Coronary artery (tissue), 2 donors: ENCODE measurements around the gene TMEM220.
A peak's percentile ranks its signal among the peaks of the same experiment; 100 is the strongest.
"Not testable (repeated sequence)": the region's sequence is repeated elsewhere in the genome, so short reads cannot be mapped to it uniquely, and the experiment has no call there.

Experiments
- DNase-seq: peaks from one replicate; pipeline ENCODE4 v3.0.0-alpha.2; 2017; ENCODE audit warnings: low spot score
- H3K27ac ChIP-seq, 2 donors: fragments of 200-600 bp; sonication (generic); one replicate each; pipeline ENCODE4 v1.5.1; 2016 to 2019
- H3K4me3 ChIP-seq: fragments of 200-600 bp; sonication (generic); 2 replicates; pipeline ENCODE4 v1.5.1; 2016; ENCODE audit warnings: mild to moderate bottlenecking, moderate library complexity
- TF ChIP-seq, protein P1 (sequence below): fragments of 200-600 bp; sonication (generic); IDR thresholded peaks from one replicate; pipeline ENCODE4 v1.5.1; 2019; ENCODE audit warnings: antibody characterized with exemption

Gene TMEM220

DNA sequence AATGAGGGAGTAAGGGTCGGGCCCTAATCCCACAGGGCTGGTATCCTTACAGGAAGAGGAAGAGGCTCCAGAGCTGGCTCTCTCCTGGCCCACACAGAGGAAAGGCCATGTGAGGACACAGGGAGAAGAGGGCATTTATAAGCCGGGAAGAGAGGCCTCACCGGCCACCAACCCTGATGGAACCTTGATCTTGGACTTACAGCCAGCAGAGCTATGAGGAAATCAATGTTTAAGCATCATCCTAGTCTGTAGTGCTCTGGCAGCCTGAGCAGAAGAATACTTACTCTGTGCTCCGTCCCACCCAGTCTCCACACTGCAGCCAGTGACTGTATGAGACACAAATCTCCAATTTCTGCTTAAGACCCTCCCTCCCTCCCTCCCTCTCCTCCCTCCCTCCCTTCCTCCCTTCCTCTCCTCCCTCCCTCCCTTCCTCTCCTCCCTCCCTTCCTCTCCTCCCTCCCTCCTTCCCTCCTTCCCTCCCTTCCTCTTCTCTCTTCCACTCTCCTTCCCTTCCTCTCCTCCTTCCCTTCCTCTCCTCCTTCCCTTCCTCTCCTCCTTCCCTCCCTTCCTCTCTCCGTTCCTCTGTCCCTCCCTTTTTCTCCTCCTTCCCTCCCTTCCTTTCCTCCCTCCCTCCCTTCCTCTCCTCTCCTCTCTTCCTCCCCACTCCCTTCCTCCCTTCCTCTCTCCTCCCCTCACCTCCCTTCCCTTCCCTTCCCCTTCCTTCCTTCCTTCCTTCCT, 8.9 kb upstream of the TMEM220 start:
- Histone ChIP-seq H3K27ac (peak overlapping the region in 1 of 2 donors; percentile 24), H3K4me3 (no peak overlapping the region)
- TF ChIP-seq, protein P1, sequence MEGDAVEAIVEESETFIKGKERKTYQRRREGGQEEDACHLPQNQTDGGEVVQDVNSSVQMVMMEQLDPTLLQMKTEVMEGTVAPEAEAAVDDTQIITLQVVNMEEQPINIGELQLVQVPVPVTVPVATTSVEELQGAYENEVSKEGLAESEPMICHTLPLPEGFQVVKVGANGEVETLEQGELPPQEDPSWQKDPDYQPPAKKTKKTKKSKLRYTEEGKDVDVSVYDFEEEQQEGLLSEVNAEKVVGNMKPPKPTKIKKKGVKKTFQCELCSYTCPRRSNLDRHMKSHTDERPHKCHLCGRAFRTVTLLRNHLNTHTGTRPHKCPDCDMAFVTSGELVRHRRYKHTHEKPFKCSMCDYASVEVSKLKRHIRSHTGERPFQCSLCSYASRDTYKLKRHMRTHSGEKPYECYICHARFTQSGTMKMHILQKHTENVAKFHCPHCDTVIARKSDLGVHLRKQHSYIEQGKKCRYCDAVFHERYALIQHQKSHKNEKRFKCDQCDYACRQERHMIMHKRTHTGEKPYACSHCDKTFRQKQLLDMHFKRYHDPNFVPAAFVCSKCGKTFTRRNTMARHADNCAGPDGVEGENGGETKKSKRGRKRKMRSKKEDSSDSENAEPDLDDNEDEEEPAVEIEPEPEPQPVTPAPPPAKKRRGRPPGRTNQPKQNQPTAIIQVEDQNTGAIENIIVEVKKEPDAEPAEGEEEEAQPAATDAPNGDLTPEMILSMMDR: no peak
- DNase-seq: no peak

DNA sequence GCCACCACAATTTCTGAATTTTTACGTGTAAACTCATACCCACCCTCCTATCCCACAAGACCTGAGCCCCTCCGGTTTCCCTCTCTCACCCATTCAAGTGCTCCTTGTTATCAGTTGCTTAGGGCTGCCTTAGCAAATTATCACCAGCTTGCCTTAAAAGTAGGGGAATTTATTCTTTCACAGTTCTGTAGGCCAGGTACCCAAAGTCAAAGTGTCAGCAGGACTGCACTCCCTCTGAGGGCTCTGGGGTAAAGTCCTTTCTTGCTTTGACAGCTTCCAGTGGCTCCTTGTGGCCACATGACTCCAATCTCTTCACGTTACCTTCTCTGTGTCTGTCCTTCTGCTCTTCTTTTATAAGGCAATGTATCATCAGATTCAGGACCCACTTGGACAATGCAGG, 7.9 kb upstream of the TMEM220 start:
- H3K4me3 ChIP-seq: no peak overlapping the region
- TF ChIP-seq, protein P1: no peak
- DNase-seq: no peak
- peak overlapping the region in 1 of 2 donors; percentile 5 for H3K27ac ChIP-seq

DNA sequence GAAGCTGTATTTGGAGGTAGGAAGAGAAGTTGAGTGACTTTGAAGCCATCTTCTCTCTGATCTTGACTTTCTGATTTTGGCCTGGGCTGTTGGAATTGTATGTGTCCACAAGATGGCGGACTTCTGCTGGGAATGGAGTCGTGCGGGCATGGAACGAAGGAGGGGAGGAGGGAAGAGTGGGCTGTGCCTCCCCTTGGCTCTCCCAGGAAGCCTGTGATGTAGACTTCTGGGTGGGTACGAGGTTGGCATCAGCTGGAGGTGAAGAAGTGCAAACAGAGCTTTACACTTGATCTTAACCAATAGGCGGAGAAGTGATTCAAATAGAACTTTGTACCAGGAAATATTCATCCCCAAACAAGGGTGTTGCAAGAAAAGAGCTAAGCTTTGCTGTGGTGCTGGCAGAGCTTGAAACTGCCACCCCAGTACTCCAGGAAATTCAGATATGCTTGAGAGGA, 7.4 kb upstream of the TMEM220 start:
- TF ChIP-seq, protein P1: peak; percentile 78

DNA sequence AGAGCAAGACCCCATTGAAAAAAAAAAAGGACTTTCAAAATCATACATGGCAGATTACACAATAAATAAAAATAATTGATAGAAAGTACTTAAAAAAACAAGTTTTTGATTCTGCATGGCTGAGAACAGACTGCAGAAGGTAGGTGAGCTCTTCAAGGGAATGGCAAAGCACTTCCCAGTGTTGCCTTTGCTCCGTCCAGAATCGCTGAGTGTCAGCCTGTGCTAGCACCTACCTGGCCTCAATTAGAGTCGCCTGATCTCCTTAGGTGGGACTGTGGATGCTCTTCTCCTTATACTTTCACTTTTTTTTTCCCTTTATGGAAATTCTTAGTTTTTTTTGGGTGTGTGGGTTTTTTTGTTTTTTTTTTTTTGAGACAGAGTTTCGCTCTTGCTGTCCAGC, 6.0 kb upstream of the TMEM220 start:
- TF ChIP-seq, protein P1: no peak
- DNase-seq: no peak
- H3K4me3 ChIP-seq: no peak overlapping the region
- no peak overlapping the region for H3K27ac ChIP-seq

More for the DNA sequence above, 7.4 kb upstream of the TMEM220 start:
- peak overlapping the region in 1 of 2 donors; percentile 5 for H3K27ac ChIP-seq
- H3K4me3 ChIP-seq: no peak overlapping the region
- DNase-seq: no peak

DNA sequence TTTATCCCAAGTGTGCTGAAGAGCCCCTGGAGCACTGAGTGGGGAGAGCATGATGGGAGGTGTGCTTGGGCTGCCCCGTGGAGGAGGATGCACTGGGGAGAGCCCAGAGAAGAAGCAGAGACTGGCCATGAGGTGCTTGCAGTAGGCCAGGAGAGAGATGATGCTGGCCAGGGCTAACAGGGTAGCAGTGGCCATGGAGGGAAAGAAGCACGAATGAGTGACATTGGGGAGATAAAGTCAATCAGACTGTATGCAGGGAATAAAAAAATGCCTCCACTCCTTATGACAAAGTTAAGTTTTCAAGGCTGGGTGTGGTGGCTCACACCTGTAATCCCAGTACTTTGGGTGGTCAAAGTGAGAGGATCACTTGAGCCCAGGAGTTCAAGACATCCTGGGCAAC, 5.4 kb upstream of the TMEM220 start:
- TF ChIP-seq, protein P1: no peak
- no peak overlapping the region for H3K27ac ChIP-seq
- no peak overlapping the region for H3K4me3 ChIP-seq
- no peak for DNase-seq

DNA sequence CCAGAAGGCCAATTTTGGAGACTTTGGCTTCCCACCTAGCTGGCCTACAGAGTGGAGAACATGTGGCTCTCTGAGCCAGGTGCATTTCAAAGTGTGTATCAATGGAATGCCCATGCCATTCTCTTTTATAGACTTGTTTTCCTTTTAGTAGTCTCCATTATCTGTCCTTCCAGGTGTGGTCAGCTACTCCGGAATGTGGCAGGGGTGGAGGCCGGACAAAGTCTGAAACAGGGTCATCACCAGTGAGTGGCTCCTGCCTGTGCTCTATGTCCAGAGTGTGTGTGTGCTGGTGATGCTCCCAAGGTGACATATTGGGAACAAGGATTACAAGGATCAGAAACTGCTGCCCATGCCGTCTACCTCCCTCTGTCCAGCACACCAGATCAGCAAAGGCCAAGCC, 3.8 kb upstream of the TMEM220 start:
- no peak overlapping the region for H3K27ac ChIP-seq
- no peak overlapping the region for H3K4me3 ChIP-seq
- TF ChIP-seq, protein P1: no peak
- peak; percentile 41 for DNase-seq

DNA sequence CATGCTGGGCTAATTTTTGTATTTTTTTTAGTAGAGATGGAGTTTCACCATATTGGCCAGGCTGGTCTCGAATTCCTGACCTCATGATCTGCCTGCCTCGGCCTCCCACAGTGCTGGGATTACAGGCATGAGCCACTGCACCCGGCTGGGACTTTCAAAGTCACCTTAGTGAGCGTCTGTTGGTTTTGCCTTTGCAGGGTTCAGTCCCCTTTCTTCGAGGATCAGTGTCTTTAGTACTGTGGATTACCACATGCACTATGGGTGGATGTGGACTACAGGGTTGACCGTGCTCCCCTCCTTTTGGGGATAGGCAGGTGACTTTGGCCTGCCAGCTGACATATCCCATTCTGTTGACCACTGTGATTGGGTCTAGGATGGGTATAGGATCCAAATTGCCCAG, 2.3 kb upstream of the TMEM220 start:
- not testable (repeated sequence) for H3K4me3 ChIP-seq, H3K27ac ChIP-seq
- peak; percentile 73 for DNase-seq
